Bladder microvascular endothelial cell (primary cell): ENCODE results near the gene C11orf54. TPM values are rescaled to one million over a fixed set of nuclear protein-coding genes. Genes with fewer than 3 reads are reported as not detected.

ENCODE experiments used
- total RNA-seq: library from RNA; depleted of rRNA; stranded (reverse); fragments of >200 nt; gene quantifications from 2 replicates; pipeline ENCODE4 v1.2.3, GENCODE V29; 2014

The C11orf54 gene
- total RNA-seq, result 9.4 and 20.2 TPM in 2 replicates

GRCh38 chr11:93741094-93741881 is at the start of gene C11orf54, which contains the start of gene TAF1D:
TSS of gene C11orf54 (plus strand) at chr11:93741672. CDS start at chr11:93747394, 5,722 bp downstream.
TSS of gene TAF1D (minus strand) at chr11:93741495. CDS start at chr11:93739304, 2,191 bp downstream.

DNA sequence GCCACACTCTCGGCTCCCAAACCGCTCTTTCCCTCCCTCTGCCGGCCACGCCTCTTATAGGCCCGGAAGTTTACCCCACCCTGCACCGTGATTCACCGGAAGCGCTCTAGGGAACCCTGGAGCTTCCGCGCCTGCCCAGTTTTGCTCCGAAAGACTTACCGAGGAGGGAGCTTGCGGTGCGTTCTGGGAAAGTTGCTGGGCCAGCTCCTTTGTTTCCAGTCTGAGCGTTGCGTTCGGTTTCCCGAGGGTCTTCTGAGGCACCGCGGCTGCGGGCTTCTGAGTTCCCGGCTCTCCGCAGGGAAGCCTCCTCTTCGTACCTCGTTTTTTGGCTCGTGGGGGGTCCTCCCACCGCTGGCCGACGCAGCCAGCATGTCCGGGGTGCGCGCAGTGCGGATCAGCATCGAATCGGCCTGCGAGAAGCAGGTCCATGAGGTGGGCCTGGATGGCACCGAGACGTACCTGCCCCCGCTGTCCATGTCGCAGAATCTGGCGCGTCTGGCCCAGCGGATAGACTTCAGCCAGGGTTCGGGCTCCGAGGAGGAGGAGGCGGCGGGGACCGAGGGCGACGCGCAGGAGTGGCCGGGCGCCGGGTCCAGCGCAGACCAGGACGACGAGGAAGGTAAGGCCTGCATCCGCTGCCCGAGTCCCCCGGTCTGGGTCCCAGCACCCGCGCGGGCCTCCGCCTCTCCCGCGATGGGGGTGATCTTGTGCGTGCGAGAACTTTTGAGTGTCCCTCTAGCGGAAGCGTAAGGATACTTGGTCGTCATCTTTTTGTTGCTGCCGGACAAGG is 42.9 kb downstream of the C11orf54 start, which contains the start of gene MED17:
Gene MED17, plus strand, starts transcription at position 138 of the 790 bp plus-strand sequence. Its CDS starts 232 bp downstream, at position 370.

Other genes with a start within 250 kb of the C11orf54 start
- gene SMCO4, start 198.3 kb upstream of the C11orf54 start, total RNA-seq, result 12.3 and 52.0 TPM in 2 replicates
- gene CEP295, start 80.0 kb upstream of the C11orf54 start, total RNA-seq, result 9.2 and 23.2 TPM in 2 replicates
- gene TAF1D, start 177 bp upstream of the C11orf54 start, total RNA-seq, result 93.9 and 133 TPM in 2 replicates
- 17.3 and 37.9 TPM in 2 replicates for gene MED17, start 42.6 kb downstream of the C11orf54 start, total RNA-seq
- gene VSTM5, start 108.9 kb downstream of the C11orf54 start, total RNA-seq, result under 0.01 TPM in 1 of 2 replicates, not detected in the other